Activated T-helper 9 cell treated with anti-CD3 and anti-CD28 coated beads, Interleukin-2, amount 50 U/mL, for 16 hours (primary cell): ENCODE results near the gene RHBDD3.

Experiments used
- DNase-seq: peaks from one replicate; pipeline ENCODE4 v3.0.0-alpha.2; 2020; ENCODE audit warnings: low read depth

Gene RHBDD3

GRCh38 chr22:29269230-29269604 is 1.4 kb upstream of the RHBDD3 start:
- DNase-seq, result no peak

- DNase-seq, result no peak
Observed at GRCh38 chr22:29268511-29269229, 889 bp upstream of the RHBDD3 start.

- no peak for DNase-seq
Observed at GRCh38 chr22:29267462-29267857, 321 bp downstream of the RHBDD3 start.

- no peak for DNase-seq
Observed at GRCh38 chr22:29266564-29267461, 968 bp downstream of the RHBDD3 start.

GRCh38 chr22:29265929-29266328 is 1.9 kb downstream of the RHBDD3 start:
- no peak for DNase-seq

- DNase-seq, result no peak
Observed at GRCh38 chr22:29265305-29265704, 2.5 kb downstream of the RHBDD3 start.

GRCh38 chr22:29263791-29264276 is 3.9 kb downstream of the RHBDD3 start:
- DNase-seq, result no peak

- no peak for DNase-seq
Observed at GRCh38 chr22:29260601-29261315, 7.0 kb downstream of the RHBDD3 start.

- no peak for DNase-seq
Observed at GRCh38 chr22:29260031-29260560, 7.7 kb downstream of the RHBDD3 start.

GRCh38 chr22:29259253-29259899 is 8.4 kb downstream of the RHBDD3 start:
- DNase-seq, result no peak

- DNase-seq, result no peak
Observed at GRCh38 chr22:29258407-29259252, 9.2 kb downstream of the RHBDD3 start.

GRCh38 chr22:29257751-29258181 is 10.0 kb downstream of the RHBDD3 start:
- no peak for DNase-seq

GRCh38 chr22:29256606-29257325 is 11.0 kb downstream of the RHBDD3 start:
- no peak for DNase-seq

- DNase-seq, result no peak
Observed at GRCh38 chr22:29255064-29255621, 12.6 kb downstream of the RHBDD3 start.

- no peak for DNase-seq
Observed at GRCh38 chr22:29254286-29254660, 13.5 kb downstream of the RHBDD3 start.

GRCh38 chr22:29253561-29254285 is 14.1 kb downstream of the RHBDD3 start:
- DNase-seq, result no peak

GRCh38 chr22:29251981-29252911 is 15.5 kb downstream of the RHBDD3 start:
- no peak for DNase-seq

GRCh38 chr22:29251265-29251664 is 16.5 kb downstream of the RHBDD3 start:
- DNase-seq, result no peak
